8988T (cell line): ENCODE measurements around the gene NFATC1.

Source experiments
- DNase-seq: peaks from one replicate; pipeline ENCODE4 v3.0.0; 2011

The NFATC1 gene

DNA sequence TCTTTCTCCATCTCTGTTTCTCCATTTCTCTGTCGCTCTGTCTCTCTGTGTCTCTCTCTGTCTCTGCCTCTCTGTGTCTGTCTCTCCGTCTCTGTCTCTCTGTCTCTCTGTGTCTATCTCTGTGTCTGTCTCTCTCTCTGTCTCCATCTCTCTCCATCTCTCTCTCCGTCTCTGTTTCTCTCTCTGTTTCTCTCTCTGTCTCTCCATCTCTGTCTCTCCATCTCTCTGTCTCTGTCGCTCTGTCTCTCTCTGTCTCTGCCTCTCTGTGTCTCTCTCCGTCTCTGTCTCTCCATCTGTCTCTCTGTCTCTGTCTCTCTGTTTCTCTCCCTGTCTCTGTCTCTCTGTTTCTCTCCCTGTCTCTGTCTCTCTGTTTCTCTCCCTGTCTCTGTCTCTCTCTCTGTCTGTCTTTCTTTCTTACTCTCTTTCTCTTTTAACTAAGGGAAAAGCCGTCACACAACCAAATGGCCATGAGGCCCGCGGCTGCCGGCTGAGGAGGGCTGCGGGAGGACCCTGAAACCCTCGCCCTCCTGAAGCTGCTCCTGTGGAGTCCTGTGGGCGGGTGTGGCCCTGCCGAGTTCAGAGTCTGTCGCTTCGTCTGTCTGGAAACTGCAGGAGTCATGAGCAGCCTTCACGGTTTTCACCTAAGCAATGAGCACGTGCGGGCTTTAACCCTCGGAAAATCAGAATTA is 29.3 kb downstream of the NFATC1 start:
- DNase-seq = no peak

GRCh38 chr18:79425569-79425886 is 29.8 kb downstream of the NFATC1 start:
- DNase-seq = no peak

DNA sequence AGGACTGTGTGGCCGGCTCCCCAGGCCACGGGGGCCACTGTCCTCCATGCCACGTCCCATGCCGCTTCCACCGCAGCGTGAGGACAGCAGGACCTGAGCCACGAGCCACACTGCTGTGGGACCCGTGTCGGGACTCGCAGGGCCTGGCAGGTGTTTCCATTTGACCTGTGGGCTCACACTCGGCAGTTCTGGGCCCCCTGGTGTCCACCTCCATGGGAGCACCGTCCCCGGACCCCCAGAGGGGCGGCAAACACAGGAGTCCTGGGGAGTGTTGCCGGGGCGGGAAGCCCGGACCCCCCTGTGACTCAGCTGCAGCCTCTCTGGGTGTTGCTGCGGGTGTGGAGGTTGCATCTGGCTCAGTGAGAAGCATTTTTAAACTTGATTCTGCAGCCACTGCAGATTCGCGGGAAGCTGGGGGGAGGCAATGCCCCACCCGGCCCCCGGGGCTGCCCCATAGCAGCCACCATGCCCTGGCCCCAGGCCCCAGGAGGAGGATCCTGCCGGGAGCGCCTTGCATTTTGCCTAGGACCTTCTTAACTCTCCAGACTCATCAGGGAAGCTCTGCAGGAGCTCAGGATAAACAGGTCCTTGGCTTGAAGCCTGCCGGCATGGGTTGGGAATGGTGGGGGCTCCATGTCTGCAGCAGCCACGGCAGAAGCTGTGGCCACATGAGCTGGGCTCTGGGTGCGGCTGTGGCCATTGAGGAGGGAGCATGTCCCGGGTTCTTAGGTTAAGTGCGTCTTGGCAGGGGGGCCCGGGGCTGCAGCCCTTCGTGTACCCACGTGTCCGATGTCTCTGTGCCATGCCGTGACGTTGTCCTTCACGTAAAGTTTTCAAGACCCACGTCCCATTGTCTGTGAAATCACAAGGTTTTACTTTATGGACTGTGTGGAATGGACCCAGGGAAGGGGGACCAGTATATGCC is 30.9 kb downstream of the NFATC1 start:
- no peak for DNase-seq

- DNase-seq = no peak
Measured at GRCh38 chr18:79427368-79428225, 31.9 kb downstream of the NFATC1 start.

- no peak for DNase-seq
Measured at GRCh38 chr18:79428287-79428686, 32.6 kb downstream of the NFATC1 start.

- DNase-seq = no peak
Measured at GRCh38 chr18:79429381-79429780, 33.7 kb downstream of the NFATC1 start.

- DNase-seq = no peak
Measured at GRCh38 chr18:79429785-79430281, 34.1 kb downstream of the NFATC1 start.

- DNase-seq = no peak
Measured at GRCh38 chr18:79432376-79433120, 36.8 kb downstream of the NFATC1 start.

- no peak for DNase-seq
Measured at GRCh38 chr18:79433431-79433830, 37.7 kb downstream of the NFATC1 start.

DNA sequence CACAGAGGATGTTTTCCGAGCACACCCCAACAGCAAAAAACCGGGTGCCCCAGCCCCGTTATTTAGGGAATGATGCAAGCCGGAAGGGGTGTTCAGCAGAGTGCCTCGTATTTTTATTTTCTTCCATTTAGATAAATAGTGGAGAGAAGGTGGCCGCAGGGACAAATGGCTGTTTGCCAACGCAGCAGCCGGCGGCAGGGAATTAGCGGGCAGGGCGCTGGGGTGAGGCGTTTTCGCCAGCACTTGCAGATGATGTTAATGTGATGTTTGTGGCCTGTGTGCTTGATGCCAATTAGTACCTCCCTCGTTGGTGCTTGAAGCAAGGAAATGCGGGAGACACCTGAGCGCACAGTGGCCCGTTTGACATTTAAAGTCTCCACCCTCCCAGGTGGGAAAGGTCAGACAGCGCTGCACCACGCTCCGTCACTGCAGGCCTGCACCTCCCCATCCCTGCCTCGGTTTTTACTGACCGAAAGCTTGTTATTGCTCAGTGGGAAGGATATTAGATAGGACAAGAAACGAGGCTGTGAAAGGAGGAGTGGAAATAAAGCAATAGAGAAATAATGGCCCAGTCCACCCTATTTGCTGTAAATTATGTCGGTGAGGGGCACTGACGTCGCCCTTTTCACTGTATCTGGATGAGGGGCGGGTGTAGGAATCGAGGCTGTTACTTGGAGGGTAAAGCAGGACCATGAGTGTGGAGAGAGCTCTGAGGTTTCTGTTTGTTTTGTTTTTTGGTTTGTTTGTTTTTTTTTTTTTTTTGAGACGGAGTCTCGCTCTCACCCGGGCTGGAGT is 39.1 kb downstream of the NFATC1 start:
- DNase-seq = no peak

DNA sequence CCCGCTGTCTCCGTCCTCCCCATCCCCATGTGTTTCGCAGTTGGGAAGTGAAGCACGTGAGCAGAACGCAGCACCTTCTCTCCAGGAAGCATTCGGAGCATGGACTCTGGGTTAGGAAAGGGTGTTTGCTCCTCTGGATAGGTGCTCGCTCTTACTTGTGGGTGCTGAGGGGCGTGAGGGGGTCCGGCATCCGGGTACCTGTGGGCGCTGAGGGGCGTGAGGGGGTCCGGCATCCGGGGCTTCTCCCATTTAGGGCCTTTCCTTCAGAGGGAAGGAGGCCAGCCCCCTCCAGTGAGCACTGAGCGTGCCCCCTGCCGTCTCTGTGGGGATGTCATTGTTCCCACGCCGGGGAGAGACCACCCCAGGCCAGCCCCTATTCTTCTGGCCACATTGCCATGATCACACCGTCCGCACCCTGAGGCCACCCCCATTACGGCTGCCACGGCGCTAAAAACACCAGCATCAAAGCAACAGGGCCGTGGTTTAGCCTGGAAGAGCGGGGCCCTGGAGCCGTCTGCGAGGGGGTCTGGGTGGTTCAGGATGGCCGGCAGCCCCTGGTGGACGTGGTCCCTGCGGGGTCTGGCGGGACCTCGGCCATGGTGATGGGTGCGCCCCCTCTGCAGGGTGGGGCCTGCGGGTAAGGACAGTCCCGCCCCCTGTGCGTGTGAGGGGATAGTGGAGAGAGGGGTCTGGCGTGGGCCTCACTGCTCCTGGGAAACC is 41.0 kb downstream of the NFATC1 start:
- no peak for DNase-seq

DNA sequence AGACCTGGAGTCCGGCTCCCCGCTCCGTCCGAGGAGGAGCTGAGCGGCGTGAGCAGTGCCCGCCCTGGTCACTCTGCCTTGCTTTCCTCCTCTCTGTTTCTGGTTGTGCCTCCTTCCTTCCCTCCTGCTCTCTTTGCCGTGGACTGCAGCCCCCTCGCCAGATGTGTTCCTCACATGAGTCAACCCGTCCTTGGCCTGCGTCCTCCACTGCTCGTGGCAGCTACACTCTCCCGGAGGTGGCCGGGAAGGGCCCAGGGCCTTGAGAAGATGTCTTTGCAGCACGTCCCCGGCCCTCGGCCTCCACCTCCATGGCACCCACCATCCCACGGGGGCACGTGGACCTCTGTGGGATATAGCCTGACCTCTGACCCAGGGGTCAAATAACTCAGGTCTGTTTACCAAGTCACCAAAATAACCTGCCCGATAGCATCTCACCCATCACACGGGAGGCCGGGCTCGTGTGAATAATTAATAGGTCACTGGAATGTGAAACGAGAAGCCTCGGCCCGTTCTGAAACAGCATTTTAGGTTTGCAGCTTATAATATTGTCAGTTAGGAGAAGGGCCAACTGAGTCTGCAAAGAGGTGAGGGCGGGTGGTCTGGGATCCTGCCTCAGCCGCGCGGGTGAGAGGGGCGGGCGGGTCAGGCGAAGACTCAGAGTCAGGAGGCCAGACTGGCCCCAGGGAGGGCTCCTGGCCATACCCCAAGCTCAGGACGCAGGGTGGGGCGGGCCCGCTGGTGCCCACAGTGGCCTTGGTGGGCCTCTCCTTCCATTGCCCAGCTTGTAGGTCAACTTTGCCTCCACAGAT is 42.6 kb downstream of the NFATC1 start:
- DNase-seq = no peak

DNA sequence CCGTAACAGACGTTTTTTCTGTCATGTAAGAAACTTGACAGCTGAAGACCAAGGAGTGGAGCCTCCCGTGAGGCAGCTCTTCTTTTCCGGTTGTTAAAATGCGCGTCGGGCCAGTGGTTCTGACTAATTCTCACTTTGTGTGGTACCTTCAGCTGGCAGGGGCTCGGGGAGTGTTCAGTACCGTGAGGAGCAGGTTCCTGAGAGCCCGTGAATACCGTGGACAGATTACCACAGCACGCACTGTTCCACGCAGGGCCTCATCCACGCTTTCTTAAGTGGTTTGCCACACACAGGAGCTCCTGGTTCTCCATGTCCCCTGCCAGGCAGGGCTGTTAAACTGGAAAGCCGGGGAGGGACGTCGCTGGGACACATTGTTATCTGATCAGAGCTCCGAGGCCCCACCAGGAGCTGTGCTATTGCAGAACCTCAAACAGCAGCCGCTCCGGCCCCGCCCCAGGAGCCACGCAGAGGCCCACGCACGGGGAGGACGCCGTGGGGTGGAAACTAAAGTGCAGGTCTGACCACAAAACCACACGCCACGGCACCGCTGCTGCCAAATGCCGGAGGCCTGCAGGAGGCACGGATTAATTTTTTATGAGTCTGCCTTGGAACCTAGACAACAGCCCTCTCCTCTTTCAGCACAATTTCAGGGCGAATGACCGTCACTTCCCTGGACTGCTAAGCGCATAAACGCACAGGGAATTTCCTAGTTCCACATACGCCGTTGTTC is 43.3 kb downstream of the NFATC1 start:
- no peak for DNase-seq

- DNase-seq = no peak
Measured at GRCh38 chr18:79439628-79440023, 43.9 kb downstream of the NFATC1 start.

DNA sequence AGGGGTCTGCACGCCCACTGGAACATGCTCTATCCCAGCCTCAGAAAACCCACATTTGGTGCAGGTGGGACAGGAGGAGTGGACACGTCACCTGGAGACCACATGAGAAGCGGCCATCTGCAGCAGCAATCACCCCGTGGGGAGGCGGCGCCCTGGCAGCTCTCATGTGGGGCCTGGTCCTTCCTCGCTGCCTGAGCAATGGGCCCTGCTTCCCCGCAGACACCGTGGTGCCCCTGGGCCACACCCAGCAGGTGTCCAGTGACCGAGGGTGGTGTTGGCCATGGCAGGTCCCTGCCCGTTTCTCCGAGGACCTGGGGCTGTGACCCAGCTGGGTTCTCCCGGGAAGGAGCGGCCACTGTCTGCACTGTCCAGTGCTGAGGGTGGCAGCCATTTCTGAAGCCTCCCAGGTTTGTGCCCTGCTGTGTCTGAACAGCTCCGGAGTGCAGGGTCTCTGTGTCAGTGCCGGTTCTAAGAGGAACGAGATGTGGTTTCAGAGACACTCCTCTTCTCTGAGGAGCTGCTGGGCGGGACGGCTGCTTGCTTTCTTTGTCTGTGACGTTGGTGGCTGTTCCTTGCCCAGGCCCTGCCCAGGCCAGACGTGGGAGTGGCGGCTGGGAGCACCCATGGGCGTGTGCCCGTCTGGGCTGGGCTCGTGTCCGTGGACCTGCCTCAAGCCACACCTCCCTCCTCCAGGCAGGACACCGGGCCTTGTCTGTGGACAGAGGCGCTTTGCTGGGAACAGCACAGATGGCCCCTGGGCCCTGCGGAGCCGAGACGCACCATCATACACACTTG is 44.8 kb downstream of the NFATC1 start:
- no peak for DNase-seq

DNA sequence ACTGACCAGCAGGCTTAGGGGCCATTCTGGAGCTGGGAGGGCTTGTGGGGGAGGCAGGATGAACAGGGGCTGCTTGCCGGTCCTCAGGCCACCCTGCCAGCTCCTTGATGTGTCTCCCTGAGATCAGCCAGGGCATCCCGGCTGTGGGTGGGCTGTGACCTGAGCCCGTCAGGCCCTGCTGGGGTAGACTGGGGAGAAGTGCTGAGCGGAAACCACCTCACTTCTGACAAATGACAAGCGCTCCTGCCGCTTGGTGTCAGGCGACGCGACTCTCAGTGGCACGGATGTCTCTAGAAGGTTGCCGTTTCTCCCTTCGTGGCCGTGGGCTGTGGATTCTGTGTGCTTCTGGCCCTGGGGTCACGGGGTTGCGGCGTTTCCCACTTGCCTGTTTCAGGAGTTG is 45.7 kb downstream of the NFATC1 start:
- DNase-seq = no peak

DNA sequence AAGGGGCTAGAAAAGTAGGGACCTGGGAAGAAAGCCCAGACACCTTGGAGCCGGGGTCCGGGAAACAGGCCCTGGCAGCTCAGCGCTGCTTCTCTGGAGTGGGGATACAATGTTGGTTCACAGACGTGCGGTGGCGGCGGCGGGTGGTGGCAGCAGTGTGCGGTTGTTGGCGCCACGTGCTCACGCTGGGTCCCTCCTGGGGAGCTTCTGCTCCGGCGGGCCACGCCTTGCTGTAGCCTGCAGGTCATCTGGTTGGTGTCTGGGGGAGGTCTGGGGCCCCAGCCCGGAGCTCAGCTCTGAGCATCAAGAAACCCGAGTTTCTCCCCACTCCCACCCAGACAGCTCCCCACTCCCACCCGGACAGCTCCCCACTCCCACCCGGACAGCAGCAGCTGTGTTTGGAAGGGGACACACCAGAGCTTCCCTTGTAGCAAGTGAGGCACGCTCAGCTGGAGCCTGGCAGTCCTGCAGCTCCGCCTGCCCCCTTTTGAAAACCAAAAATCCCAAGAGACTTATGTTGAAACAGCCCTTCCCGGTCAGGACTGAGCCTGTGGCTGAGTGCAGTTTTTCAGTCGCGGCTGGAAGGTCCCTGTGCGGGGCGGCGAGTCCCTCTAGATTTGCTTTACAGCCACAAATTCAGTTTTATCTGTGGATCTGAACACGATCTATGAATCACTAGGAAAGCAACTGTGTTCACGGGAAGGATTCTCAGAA is 46.9 kb downstream of the NFATC1 start:
- no peak for DNase-seq

DNA sequence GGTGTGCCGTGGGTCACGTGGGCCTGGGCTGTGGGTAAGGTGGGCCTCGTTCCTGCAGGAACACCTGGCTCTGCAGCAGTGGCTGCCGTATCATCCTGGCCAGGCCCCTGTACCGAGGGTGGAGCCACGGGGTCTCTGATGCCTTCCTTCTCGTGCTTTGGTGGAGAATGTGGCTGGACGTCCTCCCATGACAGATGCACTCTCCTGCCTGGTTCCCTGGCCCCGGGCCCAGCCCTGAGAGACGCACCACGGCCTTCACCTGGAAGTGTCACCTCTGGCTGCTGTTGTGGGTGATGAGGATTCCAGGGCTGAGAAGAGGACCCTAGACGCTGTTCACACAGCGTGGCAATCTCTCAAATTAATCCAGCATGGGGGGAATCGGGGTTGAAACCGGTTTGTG is 49.5 kb downstream of the NFATC1 start:
- DNase-seq = no peak
